ENCODE data around the gene FFAR1.

Gene FFAR1

DNA sequence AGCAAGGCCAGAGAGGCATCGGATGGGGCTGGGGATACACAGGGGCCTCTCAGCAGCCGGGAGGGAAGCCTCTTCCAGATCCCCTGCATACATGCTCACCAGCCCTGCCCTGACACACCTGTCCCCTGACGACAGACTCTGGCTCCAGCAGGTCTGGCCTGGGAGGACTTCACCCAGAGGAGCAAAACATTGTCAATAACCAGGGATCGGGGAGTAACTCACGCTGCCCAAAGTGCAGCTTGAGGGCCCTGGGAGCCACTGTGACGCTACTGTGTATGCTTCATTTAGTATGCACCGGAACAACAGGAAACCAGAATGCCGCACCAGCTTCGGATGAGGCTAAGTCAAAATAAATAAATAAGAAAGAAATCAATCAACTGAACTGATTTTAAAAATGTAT, 31.1 kb upstream of the FFAR1 start:
- no peak for DNase-seq

DNA sequence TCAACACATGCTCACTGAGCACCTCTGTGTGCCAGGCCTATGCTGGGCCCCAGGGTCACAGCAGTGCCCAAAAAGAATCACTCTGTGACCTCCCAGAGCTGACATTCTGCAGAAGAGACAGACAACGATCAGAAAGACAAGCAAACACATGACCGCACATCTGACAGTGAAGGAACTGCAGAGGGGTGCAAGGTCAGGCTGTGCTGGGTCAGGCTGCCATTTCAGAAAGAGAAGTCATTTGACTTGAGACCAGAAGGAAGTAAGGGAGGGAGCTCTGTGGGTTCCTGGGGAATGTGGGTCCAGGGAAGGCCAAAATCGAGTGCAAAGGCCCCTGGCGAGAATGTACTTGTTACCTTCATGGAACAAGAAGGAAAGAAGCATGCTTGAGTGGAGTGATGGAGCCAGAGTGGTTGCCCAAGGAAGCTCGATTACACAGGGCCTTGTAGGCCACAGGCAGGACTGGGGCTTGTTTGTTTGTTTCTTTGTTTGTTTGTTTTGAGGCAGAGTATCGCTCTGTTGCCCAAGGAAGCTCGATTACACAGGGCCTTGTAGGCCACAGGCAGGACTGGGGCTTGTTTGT, 30.1 kb upstream of the FFAR1 start:
- no peak for DNase-seq

DNA sequence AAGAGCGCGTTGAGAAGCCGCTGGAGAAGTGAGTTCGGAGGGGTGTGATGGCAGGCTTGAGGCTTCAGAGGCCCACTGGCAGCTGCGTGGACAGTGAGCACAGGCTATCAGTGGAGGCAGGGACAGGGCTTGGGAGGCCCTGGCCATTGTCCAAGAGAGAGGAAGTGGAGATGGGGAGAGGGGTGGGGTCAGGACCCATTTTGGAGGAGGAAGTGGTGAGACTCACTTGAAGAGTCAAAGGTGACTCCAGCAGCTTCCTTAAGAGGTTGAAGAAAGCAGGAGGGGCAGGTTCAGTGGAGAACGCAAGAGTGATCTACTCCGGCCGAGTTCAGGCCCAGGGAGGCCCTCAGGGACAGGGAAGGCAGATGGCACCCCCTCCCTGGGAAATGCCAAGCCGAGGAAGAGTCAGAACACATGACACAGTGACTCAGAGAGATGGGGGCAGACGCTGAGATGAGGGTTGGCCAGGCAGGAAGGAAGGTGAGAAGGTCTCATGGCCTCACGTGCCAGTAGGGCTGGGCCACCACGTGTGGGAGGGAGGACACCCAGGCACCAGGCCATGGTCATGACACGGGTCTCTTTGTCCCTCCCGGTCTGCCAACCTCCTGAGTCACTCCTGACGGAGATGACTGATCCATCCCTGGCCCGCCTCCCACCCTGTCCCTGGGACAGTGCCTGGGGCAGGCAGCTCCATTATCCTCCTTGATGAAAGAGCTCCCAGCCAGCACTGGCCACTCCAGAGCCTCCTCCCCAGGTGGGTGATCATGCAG, 28.8 kb upstream of the FFAR1 start:
- no peak for DNase-seq

DNA sequence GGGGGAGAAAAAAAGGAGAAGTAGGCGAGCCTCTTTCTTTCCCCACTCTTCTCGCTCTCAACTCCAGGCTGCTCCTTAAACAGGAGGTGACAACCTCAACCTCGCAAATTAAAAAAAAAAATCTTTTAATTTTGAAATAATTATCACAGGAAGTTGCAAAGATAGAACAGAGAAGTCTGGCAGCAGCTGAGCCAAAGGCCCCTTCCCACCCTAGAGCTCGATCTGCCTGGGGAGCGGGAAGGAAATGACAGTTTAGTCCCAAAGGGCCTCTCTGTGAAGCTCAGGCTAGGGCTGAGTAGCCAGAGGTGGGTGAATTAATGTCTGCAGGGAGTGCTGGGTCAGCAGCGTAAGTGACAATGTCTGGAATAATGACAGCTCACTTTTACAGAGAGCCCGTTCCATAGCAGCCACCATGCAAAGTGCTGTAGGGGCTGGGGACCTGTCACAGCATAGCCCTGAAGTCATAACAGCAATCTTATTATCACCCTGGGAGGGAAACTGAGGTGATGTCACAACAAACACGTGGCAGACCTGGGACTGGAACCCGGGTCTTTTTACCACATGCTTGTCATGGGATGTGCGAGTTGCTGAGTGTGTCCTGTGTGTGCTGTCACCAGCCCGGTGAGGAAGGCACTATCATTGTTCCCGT, 27.5 kb upstream of the FFAR1 start:
- no peak for DNase-seq

- DNase-seq: no peak
Observed at GRCh38 chr19:35321291-35321690, 26.4 kb upstream of the FFAR1 start.

GRCh38 chr19:35322014-35322413, 25.7 kb upstream of the FFAR1 start:
- no peak for DNase-seq

DNA sequence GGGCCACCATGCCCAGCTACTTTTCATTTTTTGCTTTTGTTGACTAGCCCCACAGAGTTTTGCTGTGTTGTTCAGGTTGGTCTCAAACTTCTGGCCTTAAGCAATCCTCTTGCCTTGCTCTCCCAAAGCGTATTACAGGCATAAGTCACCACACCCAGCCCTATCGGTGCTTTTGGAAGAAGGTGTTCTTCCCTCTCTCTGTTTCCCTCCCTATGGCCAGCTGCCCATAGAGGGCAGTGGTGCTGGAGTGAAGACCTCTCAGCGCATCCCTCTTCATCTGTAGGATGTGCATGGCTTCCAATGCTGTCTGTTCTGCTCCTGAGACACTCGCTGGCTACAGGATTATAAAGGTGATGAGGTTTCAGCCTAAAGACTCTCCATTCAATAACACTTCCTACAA, 20.1 kb upstream of the FFAR1 start:
- DNase-seq: no peak

- no peak for DNase-seq
Observed at GRCh38 chr19:35328851-35329285, 18.8 kb upstream of the FFAR1 start, which contains the start of gene CD22. Gene CD22 (plus strand): TSS chr19:35329187. CDS start chr19:35332041, 2,854 bp downstream.

DNA sequence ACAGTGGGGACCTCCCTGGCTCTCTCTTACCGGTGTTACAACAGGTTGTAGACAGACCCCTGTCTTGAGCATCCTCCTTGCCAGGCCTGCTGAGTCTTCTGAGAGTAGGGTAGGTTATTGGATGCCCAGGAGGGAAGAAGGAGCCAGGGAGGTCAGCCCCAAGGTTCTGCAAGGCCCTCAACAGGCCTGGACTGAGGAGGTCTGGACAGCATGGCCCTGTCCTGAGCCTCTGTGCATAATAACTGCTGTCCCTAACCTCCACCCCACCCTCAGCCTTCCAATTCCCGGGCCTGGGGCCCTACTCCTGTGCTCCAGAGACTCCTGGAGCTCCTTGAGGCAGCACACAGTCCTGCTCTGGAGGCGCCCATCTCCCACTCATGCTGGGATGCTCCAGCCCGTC, 18.4 kb upstream of the FFAR1 start:
- no peak for DNase-seq

- no peak for DNase-seq
Observed at GRCh38 chr19:35330475-35330874, 17.2 kb upstream of the FFAR1 start.

DNA sequence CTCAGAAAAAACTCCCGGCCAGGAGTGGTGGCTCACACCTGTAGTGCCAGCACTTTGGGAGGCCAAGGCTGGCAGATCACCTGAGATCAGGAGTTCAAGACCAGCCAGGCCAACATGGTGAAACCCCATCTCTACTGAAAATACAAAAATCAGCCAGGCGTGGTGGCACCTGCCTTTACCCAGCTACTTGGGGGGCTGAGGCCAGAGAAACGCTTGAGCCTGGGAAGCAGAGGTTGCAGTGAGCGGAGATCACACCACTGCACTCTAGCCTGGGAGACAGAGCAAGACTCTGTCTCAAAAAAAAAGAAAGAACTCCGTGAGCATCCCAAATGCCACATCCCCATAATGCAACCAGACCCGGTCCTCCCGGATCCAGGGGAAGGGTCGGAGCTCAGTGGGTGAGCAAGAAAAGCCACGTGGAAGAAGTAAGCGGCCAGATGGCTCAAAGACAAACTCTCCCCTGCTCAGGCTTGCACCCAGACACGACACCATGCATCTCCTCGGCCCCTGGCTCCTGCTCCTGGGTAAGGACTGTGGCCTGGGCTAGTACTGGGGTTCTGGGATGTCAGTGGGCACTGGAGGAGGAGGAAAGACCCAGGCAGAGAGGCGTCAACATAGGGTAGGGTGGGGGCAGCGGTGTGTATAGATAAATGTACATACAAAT, 16.0 kb upstream of the FFAR1 start:
- no peak for DNase-seq

DNA sequence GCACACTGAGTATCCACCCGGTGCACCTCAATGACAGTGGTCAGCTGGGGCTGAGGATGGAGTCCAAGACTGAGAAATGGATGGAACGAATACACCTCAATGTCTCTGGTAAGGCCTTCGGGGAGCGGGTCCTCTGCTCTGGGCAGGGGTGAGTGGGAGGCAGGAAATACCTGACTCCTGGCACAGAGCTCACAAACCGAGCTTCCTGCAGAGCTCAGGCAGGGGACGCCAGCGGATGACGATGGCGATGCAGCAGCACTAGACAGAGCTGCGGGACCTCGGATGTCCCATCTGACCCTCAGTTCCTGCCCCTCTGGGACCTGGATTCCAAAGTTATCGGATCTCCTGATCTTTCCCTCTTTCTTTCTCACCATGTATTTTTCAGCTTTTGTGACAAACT, 14.9 kb upstream of the FFAR1 start:
- DNase-seq: peak; percentile 29

- DNase-seq: no peak
Observed at GRCh38 chr19:35334144-35334753, 13.5 kb upstream of the FFAR1 start.

DNA sequence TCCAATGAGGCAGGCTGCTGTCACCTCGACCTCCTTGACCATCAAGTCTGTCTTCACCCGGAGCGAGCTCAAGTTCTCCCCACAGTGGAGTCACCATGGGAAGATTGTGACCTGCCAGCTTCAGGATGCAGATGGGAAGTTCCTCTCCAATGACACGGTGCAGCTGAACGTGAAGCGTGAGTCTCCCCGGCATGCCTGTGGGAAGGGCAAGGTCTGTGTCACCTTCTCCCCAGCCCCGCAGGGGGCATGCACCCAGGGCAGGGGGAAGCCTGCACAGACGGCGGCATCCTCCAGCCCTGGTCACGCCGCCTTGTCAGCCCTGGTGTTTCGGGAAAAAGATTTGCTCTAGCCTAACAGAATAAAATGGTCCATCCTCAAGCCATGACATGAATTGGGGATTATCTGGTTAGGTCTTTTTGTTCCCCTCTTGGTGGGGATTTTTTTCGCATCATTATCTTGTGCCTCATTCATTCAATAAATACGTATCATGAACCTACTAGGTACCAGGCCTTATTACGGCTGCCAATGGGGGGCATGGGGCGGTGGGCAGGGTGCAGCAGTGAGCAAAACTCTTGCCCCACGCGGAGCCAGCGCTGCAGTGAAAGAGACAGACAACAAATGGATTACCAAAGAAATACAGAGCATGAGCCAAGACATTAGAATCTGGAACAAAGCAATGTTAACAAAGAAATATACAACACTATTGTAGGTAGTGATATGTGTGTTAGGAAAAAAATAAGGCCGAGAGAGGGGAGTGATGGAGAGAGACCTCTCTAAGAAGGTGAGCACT, 11.3 kb upstream of the FFAR1 start:
- DNase-seq: no peak

DNA sequence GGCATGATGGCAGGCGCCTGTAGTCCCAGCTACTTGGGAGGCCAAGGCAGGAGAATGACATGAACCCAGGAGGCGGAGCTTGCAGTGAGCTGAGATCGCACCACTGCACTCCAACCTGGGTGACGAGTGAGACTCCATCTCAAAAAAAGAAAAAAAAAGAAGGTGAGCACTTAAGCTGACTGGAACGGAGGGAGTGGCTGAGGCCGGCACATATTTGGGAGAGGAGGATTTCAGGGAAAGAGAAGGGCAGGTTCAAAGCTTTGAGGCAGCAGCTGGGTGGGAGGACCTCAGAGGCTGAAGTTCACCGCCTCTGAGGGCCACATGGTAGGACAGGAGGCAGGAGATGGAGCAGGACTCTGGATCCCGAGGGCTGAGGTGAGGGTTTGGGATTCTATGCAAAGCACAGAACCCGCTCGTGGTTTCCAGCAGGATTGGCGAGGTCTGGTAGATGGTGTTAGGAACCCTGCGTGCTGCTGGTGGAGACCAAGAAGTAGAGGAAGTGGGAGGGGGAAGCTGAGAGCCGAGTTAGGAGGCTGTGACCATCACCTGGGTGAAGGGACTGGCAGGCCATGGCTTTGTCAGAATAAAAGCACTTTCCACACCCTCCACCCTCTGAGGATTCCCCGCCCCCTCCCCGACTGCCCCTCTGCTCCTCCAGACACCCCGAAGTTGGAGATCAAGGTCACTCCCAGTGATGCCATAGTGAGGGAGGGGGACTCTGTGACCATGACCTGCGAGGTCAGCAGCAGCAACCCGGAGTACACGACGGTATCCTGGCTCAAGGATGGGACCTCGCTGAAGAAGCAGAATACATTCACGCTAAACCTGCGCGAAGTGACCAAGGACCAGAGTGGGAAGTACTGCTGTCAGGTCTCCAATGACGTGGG, 10.4 kb upstream of the FFAR1 start:
- DNase-seq: no peak

- DNase-seq: no peak
Observed at GRCh38 chr19:35337984-35338296, 9.8 kb upstream of the FFAR1 start.

DNA sequence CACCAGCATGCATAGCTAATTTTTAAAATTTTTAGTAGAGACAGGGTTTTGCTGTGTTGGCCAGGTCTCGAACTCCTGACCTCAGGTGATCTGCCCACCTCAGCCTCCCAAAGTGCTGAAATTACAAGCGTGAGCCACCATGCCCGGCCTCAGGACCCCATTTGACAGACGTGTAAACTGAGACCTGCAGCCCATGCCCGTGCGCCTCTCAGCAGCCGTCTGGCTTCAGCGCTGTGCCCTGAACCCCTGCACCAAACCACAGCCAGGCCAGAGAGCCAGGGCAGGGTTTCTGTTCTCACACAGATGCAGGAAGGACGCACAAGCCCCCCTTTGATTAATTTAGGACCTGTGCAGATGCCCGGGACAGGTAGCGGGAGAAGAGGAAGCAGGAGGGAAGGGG, 7.3 kb upstream of the FFAR1 start:
- DNase-seq: no peak

DNA sequence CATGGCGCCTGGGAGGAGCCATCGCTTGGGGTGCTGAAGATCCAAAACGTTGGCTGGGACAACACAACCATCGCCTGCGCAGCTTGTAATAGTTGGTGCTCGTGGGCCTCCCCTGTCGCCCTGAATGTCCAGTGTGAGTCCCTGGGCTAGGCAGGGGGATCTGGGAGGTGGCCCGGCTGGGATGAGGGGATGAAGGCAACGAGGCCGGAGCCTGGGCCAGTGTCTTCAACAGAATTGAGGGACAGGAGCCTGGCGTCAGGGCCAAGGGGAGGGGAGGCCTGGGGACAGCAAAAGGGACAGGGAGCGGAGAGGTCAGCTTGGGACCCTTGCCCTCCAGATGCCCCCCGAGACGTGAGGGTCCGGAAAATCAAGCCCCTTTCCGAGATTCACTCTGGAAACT, 6.7 kb upstream of the FFAR1 start:
- no peak for DNase-seq

DNA sequence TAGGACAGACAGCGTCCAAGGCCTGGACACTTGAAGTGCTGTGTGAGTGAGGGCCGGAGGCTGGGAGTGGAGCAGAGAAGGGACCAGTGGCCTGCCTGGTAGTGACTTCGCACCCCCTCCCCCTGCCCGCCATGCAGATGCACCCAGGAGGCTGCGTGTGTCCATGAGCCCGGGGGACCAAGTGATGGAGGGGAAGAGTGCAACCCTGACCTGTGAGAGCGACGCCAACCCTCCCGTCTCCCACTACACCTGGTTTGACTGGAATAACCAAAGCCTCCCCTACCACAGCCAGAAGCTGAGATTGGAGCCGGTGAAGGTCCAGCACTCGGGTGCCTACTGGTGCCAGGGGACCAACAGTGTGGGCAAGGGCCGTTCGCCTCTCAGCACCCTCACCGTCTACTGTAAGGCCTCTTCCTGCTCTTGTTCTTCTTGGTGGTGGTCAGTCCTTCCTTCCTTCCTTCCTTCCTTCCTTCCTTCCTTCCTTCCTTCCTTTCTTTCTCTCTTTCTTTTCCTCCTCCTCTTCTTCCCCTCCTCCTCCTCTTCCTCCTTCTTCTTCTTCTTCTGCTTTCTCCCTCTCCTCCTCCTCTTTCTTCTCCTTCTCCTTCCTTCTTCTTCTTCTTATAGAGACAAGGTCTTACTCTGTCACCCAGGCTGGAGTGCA, 6.0 kb upstream of the FFAR1 start:
- DNase-seq: no peak

- no peak for DNase-seq
Observed at GRCh38 chr19:35342430-35342829, 5.3 kb upstream of the FFAR1 start.

DNA sequence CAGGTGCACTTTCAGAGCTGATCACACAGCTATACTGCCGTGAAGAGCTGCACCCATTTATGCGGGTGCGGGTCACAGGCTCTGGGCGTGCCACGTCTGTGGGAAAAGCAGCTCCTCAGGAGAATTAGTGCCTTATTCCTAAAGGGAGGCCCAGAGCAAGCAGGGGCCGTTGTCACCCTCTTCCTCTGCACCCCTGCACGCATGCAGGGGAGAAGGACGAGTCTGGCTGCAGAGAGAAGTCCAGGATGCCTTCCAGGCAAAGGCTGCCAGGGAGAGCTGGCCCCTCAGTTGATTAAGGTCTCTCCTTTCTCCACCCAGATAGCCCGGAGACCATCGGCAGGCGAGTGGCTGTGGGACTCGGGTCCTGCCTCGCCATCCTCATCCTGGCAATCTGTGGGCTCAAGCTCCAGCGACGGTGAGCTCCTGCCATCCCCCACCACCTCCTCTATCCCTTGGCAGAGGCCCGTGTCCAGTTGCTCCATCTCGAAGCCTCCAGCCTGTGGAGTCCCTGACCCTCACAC, 3.1 kb upstream of the FFAR1 start:
- DNase-seq: peak; percentile 8

All from activated T-cell treated with anti-CD3 and anti-CD28 coated beads, Interleukin-2, amount 50 U/mL, for 1 hour (primary cell).